CD4-positive, alpha-beta T cell treated with Interferon gamma for 1 hour (primary cell): ENCODE results near the gene PLVAP.

Source experiments
- DNase-seq: peaks from one replicate; pipeline ENCODE4 v3.0.0-alpha.2; 2020

Gene PLVAP

DNA sequence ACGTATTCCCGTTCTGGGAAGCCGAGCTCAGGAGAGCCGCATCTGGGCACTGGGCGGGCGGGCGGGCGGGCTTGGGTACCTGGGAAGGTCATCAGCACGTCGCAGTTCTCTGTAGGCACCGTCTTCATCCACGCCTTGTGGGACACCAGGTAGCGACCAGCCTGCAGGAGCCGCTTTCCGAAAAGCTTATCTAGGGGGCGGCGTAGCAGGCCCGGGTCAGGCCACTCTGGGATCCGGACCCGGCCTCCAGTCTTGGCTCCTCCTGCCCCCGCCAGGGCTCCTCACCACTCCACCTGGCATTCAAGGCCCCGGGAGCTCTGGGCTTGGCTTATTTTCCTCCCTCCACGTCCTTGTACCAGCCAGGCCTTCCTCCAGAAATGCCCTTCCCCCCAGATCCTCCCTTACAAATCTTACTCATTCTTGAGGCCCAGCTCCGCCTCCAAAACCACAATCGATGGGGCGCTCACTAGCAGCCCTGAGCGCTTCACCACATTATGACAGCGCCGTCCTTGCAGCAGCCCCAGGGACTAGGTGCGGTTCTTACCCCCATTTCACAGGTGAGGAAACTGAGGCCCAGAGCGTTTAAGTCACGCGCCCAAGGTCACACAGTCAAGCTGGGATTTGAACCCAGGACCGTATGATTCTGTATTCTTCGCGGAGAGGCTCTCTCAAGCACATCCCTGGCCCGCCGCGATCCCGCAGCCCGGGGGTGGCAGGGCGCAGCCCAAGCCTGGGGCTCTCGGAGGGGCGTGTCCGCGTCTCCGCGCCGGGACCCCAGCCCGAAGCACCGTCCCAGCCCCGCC is 43.3 kb downstream of the PLVAP start:
- DNase-seq: peak; percentile 67

DNA sequence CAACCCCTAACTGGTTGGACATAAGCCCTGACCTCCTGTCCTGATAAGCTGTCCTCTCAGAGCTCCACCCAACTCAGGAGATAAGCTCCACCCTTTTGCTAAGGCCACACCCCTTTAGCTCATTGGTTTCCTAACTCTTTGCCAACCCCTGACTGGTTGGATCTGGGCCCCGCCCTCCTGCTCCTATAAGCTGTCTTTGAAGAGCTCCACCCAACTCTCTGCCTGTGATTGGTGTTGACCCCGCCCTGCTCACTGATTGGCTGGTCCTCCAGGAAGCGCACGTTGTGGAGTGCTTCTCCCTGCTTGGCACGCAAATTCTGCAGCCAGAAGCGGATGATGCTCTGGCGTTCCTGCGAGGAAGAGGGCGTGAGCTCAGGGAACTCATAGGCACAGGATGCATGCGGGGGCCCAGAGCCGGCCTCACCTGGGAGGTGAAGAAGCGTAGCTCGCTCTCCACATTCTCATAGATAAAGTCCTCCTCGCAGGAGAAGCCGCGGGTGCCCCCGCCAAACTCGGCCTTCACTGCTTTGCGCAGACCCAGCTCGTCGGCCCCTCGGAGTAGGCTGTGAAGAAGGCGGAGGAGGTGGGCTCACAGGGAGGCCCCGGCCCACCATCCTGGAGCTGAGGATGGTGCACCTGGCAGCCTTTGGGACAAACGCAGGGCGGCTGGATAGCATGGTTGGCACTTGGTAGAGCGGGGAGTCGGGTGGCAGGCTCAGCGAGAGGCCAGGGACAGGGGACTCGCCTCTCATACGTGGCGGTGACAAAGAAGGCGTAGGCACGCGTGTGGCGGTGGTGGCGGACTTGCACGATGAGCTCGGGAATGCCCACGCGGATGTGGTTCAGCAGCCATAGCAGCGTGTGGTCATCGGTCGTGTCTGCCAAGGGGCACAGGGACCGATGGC is 44.2 kb downstream of the PLVAP start:
- peak; percentile 64 for DNase-seq

DNA sequence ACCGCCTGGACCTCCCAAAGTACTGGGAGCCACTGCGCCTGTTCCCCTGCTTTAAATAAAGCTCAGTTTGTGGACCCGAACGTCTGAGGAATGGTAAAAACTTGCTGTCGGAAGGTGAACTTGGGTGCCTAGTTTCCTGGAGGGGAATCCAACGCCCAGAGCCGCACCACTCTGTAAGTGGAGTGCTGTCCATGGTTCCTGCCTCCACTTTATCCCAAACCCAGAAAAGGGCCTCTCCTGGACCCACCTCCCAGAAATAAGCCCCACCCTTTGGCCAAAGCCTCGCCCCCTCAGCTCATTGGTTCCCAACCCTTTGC is 44.8 kb downstream of the PLVAP start:
- DNase-seq: no peak

DNA sequence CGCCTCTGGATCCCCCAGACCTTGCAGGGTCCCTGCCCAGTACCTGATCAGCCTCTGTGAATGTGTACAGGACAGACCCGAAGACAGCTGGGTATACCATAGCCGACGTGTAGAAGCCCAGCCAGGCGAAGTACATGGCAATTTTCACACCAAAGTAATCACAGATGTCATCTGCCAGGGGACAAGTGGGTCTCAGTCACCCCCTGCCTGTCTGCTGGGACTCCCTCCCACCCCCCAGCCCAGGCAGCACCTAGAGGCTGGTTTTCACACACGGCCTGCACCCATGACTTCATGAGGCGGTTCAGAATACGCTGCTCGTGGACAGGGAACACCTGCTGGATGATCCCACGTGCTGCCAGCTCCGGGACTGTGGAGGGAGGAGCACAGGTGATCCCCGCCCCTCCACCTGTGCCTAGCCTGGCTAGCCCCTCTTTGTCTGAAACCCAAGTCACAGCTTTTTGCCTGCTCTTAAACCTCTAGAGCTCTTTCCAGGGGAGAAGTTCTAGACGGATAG is 46.0 kb downstream of the PLVAP start:
- DNase-seq: no peak

DNA sequence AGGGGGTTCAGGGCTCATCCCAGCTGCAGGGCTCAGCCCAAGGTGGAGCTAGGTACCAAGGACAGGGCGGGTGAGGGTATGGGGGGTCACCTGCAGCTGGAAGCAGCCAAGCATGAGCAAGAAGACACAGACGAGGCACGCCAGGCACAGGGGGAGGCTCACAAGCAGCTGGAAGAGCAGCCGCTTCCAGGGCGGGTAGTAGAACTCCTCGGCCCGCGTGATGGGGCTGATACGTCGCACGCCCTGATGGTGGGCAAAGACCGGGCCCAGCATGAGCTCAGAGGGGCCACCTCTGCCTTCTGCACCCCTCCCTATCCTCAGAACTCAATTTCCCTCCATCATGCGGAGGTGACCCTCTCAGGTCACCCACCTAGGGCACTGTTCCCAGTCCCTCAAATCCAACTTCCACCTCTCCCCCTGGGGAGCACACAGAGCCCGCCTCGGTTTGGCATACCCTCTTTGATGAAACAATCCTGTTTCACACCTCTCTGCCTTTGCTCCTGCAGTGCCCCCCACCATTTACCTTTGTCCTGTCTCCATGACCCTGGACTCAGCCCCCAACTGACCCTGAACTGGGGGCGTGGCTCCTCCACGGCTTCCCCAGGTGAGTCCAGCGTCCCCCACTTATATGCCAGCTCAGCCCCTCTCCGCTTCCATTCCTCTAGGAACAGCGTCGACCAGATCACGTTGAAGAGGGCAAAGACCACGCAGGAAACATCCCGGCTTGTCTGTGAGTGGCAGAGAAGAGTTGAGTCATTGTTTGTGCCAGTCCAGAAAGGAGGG is 46.7 kb downstream of the PLVAP start:
- DNase-seq: no peak

DNA sequence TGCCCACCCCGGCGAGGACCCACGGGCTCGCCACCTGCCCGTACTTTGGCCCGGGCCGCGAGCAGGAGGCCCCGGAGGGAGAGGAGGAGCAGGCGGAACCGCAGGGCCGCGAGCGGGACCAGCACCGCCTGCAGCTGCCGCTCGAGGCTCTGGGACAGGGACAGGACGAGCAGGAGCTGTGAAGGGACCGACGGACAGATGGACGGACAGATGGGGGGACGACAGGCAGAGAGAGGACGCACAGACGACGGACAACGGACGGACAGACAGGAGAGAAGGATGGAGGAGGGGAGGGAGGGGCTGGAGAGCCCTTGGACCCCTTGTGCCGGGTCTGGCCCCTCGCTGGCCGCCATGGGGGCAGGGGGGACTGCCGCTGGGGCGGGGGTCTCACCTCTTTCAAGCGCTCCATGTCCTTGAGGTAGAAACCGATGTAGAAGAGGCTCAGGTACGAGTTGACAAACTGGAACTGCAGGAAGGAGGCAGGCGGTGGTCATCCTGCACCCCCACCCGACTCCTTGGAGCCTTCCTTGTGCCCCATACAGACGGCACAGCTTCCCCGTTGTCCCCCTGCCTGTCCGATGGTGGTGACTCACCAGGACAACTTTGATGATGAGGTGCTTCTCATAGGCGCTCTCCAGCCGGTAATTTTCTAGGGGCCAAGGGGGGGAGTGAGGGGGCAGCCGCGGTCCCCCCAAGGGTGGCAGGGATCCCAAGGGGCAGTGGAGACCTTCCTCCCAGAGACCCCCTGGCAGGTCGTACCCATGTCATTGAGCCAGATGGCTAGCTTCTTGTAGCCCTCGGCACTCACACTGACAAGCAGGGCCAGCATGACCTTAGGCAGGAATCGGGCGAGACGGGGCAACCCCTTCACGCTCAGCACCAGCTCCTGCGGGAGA is 47.5 kb downstream of the PLVAP start:
- no peak for DNase-seq

DNA sequence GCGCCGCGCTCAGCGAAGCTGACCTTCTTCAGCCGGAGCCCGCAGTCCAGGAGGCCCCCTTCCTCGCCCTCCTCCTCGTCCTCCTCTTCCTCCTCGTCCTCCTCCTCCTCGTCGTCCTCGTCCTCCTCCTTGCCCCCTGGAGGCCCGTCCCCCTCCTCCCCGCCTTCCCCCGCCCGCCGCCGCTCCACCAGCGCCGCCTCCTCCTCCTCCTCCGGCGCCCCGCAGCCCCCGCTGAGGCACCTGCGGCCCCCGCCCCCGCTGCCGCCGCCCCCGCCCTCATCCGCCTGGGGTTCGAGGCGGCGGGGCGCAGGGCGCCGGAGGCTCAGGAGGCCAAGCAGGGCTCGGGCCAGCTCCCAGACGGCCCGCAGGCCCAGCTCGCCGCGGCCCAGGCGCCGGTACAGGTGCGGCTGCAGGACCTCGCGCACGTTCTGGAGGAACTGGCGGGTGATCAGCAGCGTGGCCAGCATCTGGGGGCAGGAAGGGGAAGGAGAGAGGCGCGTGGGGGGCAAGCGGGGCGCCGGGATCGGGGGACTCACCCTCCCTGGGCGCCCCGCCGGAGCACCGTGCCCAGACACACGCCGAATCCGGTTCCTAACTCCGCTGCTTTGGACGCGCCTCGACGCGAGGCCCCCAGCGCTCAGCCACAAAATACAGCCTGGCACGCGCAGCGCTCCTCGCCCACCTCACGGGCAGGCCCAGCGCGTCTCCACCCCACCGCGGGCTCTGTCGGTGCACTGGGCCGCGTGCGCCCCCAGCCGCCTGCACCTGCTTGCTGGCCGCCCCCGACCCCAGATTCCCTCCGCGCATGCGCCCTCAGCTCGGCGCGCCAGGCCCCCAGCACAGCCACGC is 48.4 kb downstream of the PLVAP start:
- no peak for DNase-seq

DNA sequence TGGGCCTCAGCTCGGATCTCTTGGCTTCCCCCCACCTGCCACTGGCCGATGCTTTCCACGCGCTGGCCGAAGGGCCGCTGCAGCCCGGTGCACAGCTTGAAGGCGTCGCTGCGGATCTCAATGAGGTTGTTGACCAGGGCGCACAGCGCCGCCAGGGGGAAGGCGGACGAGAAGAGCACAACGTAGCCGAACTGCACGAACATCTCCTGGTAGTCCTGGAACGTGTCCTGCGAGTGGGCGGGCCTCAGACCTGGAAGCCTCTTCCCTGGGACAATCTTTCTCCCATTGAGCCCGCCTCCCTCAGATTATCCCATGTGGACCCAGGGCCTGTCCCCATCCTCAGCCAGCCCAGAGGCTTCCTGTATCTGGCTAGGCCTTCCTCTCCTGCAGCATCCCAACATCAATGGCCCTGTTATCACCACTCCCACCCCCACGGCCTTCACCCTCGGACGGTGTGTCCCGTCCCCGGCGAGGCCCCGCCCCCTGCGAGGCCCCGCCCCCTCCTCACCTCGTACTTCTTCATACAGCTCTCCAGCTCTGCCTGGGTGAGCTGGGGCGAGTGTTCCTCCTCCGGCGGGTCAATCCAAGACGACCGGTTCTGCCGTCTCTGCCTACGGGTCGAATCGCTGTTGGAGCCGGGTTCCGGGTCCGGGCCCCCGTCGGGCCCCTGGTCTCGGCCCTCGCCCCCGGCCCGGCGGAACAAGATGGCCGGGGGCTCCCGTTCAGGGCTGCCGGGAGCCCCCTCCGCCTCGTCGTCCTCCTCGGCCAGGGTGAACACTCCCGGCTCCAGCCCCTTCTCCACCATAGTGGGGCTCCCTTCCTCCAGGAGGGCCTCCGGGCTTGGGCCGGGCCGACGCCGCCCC is 49.3 kb downstream of the PLVAP start:
- DNase-seq: peak; percentile 60

DNA sequence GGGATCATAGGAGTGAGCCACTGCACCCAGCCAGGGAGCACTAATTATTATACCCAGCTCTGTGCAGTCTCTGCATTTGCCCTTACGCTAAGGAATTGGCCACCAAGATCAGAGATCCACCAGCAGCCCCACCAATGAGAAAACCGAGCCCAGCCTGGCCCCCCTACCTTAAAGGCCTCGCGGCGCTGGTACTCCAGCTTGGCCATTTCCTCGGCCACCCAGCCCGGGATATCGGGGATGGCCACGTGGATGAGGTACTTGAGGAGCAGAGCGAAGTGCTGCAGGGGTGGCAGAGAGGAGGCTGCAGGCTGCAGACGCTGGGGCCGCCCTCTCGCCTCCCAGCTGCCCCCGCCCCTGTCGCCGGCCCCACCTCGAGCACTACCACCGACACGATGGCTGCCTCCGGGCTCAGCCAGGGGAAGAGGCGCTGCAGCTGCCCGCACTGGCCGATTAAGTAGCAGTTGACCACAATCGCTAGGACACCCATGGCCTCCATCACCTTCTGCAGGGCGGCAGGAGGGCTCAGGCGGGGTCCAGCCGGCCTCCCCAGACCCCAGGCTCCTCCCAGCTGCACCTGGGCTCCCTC is 50.0 kb downstream of the PLVAP start:
- no peak for DNase-seq

DNA sequence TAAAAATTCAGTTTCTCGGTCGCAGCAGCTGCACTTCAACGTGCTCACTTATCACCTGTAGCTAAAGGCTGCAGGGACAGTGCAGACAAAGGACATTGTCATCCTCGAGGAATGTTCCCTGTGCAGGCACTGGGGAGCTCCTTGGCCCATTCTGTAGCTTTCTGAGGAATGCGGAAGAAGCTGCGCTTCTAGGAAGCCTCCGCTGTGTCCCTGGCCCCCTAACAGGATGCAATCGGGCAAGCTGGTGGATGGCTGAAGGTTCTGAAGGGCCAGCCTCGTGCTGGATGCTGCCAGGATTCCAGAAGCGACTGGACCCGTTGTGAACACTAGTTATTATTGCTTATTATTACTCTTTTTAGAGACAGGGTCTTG is 50.6 kb downstream of the PLVAP start:
- no peak for DNase-seq

DNA sequence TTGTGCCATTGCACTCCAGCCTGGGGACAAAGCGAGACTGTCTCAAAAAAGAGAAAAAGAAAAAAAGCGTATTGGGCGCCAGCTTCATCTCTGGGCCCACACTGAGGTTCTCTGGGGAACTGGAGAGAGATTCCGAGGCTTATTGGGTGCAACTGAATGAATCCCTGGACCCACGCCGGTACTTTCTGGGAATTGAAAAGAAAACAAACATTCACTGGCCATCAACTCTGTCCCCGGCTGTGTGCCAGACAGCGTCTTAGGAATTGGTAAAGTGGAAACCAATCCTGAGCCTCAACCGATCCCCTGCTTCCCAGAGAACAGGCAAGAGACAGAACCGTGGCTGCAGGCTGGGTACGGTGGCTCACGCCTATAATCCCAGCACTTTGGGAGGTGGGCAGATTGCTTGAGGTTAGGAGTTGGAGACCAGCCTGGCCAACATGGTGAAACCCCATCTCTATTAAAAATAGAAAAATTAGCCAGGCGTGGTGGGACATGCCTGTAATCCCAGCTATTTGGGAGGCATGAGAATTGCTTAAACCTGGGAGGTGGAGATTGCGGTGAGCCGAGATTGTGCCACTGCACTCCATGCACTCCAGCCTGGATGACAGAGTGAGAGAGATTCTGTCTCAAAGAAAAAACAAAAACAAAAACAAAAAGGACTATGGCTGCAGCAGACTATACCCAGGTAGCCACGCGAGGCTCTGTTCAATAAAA is 51.1 kb downstream of the PLVAP start:
- DNase-seq: no peak

DNA sequence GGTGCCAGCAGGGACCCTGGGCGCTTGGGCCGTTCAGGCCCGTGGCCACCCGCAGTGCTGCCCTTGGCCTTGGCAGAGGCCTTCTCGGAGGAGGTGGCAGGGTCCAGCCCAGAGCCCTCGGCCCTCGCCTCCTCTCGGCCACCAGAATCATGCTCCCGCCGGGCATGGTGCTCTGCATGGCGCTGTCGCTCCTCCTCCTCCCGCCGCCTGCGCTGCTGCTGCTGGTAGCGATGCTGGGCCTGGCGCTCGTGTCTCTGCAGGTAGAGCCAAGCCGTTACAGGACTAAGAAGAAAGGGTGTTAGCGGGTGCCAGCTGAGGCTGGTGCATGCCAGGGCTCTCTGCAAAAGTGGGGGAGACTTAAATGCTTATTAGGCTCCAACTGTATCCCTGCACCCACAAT is 52.0 kb downstream of the PLVAP start:
- DNase-seq: no peak

DNA sequence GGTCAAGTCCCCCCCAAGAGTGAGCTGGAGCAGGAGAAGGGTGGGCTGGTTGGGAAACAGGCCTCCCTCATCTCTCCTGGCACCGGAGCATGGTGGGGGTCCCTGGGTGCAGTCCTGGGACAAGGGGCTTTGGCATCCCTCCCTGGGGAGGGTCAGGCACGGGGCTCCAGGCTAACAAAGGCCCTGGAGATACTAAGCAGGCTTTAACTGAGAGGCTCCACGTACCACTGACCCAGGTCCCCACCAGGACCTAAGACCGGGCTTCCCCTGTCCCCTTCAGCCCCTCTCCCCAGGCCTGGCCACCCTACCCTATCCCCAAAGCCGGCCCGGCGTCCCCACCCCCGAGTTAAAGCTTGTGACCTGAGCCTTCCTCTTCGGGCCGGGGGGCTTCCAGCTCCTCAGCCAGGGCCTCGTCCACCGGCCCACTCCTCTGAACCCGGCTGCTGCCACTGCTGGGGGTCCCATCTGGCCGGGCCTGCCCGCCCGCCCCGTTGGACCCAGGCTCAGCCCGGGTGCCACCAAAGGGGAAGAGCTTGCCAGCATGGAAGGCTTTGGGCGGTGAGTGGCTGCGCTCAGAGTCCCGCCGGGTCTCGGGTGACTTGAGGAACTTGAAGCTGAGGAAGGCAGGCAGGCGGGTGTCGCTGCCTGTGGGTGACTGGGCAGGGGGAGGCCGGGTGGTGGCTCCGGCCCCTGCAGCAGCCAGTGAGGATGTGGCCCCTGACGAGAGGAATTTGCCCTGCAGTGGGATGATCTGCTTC is 52.6 kb downstream of the PLVAP start:
- DNase-seq: no peak

DNA sequence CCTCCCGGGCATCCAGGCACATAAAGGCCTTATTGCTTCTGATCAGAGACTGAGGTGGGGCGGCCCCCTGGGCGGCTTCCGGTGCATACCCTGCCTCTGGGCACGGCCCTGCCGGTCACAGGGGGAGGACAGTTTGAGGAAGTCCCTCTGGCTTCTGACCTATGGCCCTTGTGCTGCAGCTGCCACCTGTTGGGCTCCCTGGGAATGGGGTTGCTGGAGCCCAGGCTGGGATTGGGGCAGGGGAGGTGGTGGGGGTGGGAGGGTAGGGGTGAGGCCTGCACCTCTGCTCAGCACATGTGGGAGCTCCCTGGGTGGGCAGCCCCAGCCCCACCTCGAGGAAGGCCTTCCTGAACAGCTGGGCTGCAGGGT is 53.2 kb downstream of the PLVAP start:
- no peak for DNase-seq

DNA sequence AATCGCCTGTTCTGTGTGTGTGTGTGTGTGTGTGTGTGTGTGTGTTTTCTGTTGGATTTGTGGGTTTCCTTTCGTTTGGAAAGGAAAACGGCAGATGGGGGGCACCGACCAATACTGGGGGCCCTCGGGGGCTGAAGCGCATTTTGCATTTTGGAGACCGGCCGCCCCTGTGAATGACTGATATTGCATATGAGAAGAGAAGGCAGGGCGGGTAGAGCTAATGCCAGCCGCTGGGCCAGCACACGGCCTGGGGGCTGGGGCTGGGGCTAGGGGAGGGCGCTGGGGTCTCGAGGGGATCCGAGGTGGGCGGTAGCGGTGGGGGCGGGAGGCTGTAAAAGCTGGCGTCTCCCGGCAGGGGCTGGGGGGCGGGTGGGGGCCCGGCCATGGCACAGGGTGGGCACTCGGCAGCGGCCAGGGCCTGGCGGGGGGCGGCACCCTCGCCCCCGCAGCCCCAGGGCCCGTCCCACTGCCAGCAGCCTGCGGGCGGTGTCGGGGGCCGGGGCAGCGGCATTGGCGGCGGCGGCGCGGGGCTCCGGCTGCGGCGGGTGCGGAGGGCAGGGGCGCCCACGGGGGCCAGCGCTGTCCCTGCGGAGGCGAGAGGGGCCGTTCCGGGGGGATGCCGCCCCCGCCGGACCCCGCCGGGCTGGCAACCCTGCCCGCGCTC is 53.7 kb downstream of the PLVAP start:
- DNase-seq: no peak

DNA sequence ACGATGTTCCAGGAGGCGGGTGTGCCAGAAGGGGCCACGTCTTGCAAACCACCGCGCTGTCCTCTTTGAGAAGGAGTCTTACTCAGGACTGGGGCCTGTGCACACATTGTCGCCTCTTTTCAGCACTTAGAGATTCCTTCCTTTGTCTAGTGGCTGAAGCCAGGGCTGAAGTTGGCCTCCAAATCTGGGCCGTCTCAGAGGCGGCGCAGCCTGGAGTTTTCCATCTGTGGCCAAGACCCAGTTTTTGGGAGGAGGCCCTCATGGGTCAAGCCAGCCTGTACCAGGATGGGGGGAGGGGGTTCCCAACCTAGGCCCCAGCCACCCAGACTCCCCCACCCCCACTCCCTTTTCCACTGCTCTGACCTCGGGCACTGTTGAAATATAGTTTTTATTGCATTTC is 54.3 kb downstream of the PLVAP start:
- DNase-seq: no peak

DNA sequence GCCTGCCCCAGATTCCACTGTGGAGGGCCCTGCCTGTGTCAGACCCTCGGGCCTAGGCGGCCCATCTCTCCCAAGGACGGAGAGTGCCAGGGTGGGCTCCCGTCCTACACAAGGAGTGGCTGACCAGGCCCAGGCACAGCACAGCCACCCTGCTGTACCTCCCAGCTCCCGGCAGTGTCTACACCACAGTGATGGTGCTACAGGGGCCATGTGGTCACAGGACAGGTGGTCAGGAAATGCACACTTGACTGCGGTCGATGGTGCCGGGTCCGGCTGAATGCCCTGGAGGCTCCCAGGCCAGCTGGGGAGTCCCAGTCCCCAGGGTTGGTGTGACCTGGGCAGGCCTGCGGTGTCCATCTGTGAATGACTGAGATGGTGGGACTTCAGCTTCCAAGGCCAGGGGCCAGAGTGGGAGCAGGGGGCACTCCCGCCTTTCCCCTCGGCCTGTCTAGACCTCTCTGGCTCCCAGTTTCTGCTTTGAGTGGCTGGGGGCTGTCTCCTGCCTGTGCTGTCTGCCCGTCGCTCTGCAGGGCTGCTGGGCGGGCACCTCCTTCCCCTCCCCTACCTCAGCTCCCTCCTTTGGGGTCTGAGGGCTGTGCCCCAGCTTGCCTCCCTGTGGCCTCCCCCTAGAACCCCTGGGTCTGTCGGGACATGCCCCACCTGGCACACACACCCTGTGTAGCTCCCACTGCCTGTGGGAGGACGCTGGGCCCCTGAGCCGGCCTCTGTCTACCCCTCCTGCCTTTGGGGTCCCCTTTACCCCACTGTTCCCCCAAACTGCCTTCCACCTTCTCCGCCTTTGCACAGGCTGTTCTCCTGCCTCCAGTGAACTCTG is 55.3 kb downstream of the PLVAP start:
- DNase-seq: no peak
